CD14-positive monocyte (primary cell): Measurements from ENCODE around the gene PERCC1. TPM values are rescaled to one million over a fixed set of nuclear protein-coding genes. Genes with fewer than 3 reads are reported as not detected.

Experiments used
- DNase-seq, 3 donors: peaks; one replicate each; pipeline ENCODE4 v3.0.0-alpha.2; 2011 to 2022
- H2AFZ ChIP-seq: 2 replicates; pipeline ENCODE4 v1.6.0; 2012; ENCODE audit warnings: mild to moderate bottlenecking, low read depth, low read length, inconsistent platforms; ENCODE audit not compliant: insufficient read depth, poor library complexity, severe bottlenecking
- H3K27ac ChIP-seq, 2 donors: 1 replicate in 1 of 2; 2 replicates in 1 of 2; pipeline ENCODE4 v1.5.1; 2012 to 2013; ENCODE audit warnings: low read length in 2 of 2, control low read depth in 1 of 2, inconsistent platforms in 1 of 2, low read depth in 1 of 2, mild to moderate bottlenecking in 1 of 2
- H3K27me3 ChIP-seq, 2 donors: one replicate each; pipeline versions ENCODE4 v1.6.0 to v1.6.1; 2011 to 2013; ENCODE audit warnings: low read length in 2 of 2; ENCODE audit not compliant: control insufficient read depth in 2 of 2, insufficient read depth in 2 of 2
- H3K36me3 ChIP-seq, 2 donors: replicated peaks in 1 of 2; 1 replicate in 1 of 2; 2 replicates in 1 of 2; pipeline versions ENCODE4 v1.5.1 to v1.6.1; 2012 to 2013; ENCODE audit warnings: low read length in 2 of 2, control low read depth in 1 of 2, inconsistent platforms in 1 of 2, mild to moderate bottlenecking in 1 of 2; ENCODE audit not compliant: insufficient read depth in 2 of 2, control insufficient read depth in 1 of 2
- H3K4me1 ChIP-seq, 2 donors: 1 replicate in 1 of 2; 2 replicates in 1 of 2; pipeline versions ENCODE4 v1.5.1 to v1.6.1; 2012 to 2013; ENCODE audit warnings: low read length in 2 of 2, control low read depth in 1 of 2, inconsistent platforms in 1 of 2, mild to moderate bottlenecking in 1 of 2, moderate library complexity in 1 of 2; ENCODE audit not compliant: insufficient read depth in 2 of 2, control insufficient read depth in 1 of 2
- H3K4me2 ChIP-seq: replicated peaks from 2 replicates; pipeline ENCODE3; 2012; ENCODE audit warnings: low read length, moderate library complexity, mild to moderate bottlenecking; ENCODE audit not compliant: poor library complexity, severe bottlenecking; ENCODE audit errors: extremely low read depth
- H3K4me3 ChIP-seq, 3 experiments: fragments of 200-600 bp in 1 of 3; sonication (generic) in 1 of 3; replicated peaks in 1 of 3; 1 replicate in 2 of 3; 2 replicates in 1 of 3; pipeline ENCODE4 v1.5.1; 2011 to 2013; ENCODE audit warnings: low read length in 3 of 3, mild to moderate bottlenecking in 3 of 3, control low read depth in 2 of 3, low read depth in 2 of 3, inconsistent platforms in 1 of 3, moderate library complexity in 1 of 3
- H3K79me2 ChIP-seq: 2 replicates; pipeline ENCODE4 v1.6.0; 2012; ENCODE audit warnings: mild to moderate bottlenecking, control low read depth, inconsistent platforms, low read length, moderate library complexity; ENCODE audit not compliant: insufficient read depth
- H3K9ac ChIP-seq: 2 replicates; pipeline ENCODE4 v1.6.0; 2017; ENCODE audit warnings: low read length, mild to moderate bottlenecking; ENCODE audit not compliant: insufficient read depth, poor library complexity, severe bottlenecking
- H3K9me3 ChIP-seq, 2 donors: replicated peaks in 1 of 2; 1 replicate in 1 of 2; 2 replicates in 1 of 2; pipeline versions ENCODE4 v1.5.1 to v1.6.1; 2012 to 2013; ENCODE audit warnings: low read length in 2 of 2, control low read depth in 1 of 2; ENCODE audit not compliant: control insufficient read depth in 1 of 2, insufficient read depth in 1 of 2
- H4K20me1 ChIP-seq: 2 replicates; pipeline ENCODE4 v1.6.0; 2012; ENCODE audit warnings: mild to moderate bottlenecking, low read length, control low read depth, moderate library complexity; ENCODE audit not compliant: insufficient read depth
- H3K27ac Mint-ChIP-seq, 7 donors: one replicate each; pipeline ENCODE4 v1.8.0; 2020; ENCODE audit warnings: mild to moderate bottlenecking in 7 of 7, mixed read lengths in 7 of 7, moderate library complexity in 6 of 7, inconsistent platforms in 2 of 7
- H3K27me3 Mint-ChIP-seq, 3 donors: one replicate each; pipeline ENCODE4 v1.8.0; 2021 to 2022; ENCODE audit warnings: low read depth in 3 of 3, mild to moderate bottlenecking in 3 of 3, mixed read lengths in 3 of 3, moderate library complexity in 3 of 3, inconsistent platforms in 1 of 3
- H3K36me3 Mint-ChIP-seq, 2 donors: one replicate each; pipeline ENCODE4 v1.8.0; 2020; ENCODE audit warnings: mixed read lengths in 2 of 2, inconsistent platforms in 1 of 2, mild to moderate bottlenecking in 1 of 2
- H3K4me1 Mint-ChIP-seq: one replicate; pipeline ENCODE4 v1.8.0; 2020; ENCODE audit warnings: mild to moderate bottlenecking, mixed read lengths
- H3K4me3 Mint-ChIP-seq, 2 donors: one replicate each; pipeline ENCODE4 v1.8.0; 2020; ENCODE audit warnings: mild to moderate bottlenecking in 2 of 2, mixed read lengths in 2 of 2, moderate library complexity in 1 of 2
- H3K9me3 Mint-ChIP-seq, 7 donors: one replicate each; pipeline ENCODE4 v1.8.0; 2020 to 2022; ENCODE audit warnings: mixed read lengths in 7 of 7, mild to moderate bottlenecking in 6 of 7, moderate library complexity in 6 of 7, inconsistent platforms in 2 of 7
- WGBS: methylation state at CpG from one replicate; pipeline ENCODE4 v1.1.5; 2013; ENCODE audit warnings: missing lambda C conversion rate; ENCODE audit not compliant: insufficient coverage; 5-methylcytosine and 5-hydroxymethylcytosine counted together
- intact Hi-C, 2 donors: fragments of 100-400 bp; cut with micrococcal nuclease; formaldehyde crosslinking; loops; one replicate each; pipeline versions ENCODE4 v1.15.0 to v1.15.1; 2023
- polyA plus RNA-seq, 3 donors: library from polyadenylated mRNA; depleted of rRNA in 1 of 3; unstranded in 2 of 3; stranded (reverse) in 1 of 3; fragments of 300-500 nt in 2 of 3; fragments of >200 nt in 1 of 3; fragmentation: Illumina TruSeq in 2 of 3; gene quantifications; 1 replicate in 2 of 3; 2 replicates in 1 of 3; pipeline ENCODE4 v1.2.3, GENCODE V29; 2012 to 2021
- TF ChIP-seq, protein P1 (sequence below): fragments of 200-600 bp; IDR thresholded peaks from one replicate; pipeline ENCODE4 v1.8.0; 2022; ENCODE audit warnings: antibody characterized with exemption, mild to moderate bottlenecking

The PERCC1 gene
- polyA plus RNA-seq, 3 donors = not detected

DNA sequence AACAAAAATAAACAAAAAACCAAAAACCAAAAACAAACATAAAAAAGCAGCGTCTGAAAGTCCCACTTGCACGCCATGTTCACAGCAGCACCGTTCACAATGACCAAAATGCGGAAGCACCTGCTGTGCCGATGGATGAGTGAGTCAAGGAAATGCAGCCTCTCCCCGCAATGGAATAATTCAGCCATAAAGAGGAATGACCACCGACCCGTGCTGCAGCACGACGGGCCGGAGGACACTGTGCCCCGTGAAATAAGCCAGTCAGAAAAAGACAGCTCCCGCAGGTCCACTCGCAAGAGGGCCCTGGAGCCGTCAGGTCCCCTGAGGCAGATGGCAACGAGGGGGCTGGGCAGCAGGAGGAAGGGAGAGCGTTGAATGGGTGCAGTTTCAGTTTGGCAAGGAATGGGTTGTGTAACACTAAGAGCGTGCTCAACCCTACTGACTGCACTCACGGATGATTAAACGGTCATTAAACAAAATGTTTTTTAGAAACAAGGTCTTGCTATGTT lies 38.9 kb downstream of the PERCC1 start:
- H3K27ac Mint-ChIP-seq = peak overlapping the region; percentile 95 to 99 (median 98)
- Histone ChIP-seq H3K9me3 (no peaks in the 10 kb centered on the region), H3K27ac (peak overlapping the region; percentile 99), H3K4me2 (peak overlapping the region; percentile 78), H3K4me3 (peak overlapping the region; percentile 41 to 81 (median 56)), H3K4me1 (peaks cover 52 to 74% of the 10 kb centered on the region in 2 donors), H3K36me3 (peaks cover 12 to 19% of the 10 kb centered on the region in 2 donors), H2AFZ (peak overlapping the region; percentile 69), H3K9ac (peak overlapping the region; percentile 82), H3K27me3 (no peaks in the 10 kb centered on the region), H3K79me2 (peaks cover 97% of the 10 kb centered on the region), H4K20me1 (peaks cover 43% of the 10 kb centered on the region)
- peaks cover 0 to 5% (median 0%) of the 10 kb centered on the region in 7 donors for H3K9me3 Mint-ChIP-seq
- DNase-seq = peak; percentile 86 to 93 (median 90)
- peaks cover 62% of the 10 kb centered on the region for H3K4me1 Mint-ChIP-seq
- 4% methylated on average over 16 of the region's 20 CpGs for WGBS
- peaks cover 0 to 8% (median 0%) of the 10 kb centered on the region in 3 donors for H3K27me3 Mint-ChIP-seq
- H3K36me3 Mint-ChIP-seq = peaks cover 5 to 32% of the 10 kb centered on the region in 2 donors
- peak overlapping the region; percentile 88 to 99 for H3K4me3 Mint-ChIP-seq
- TF ChIP-seq, protein P1, sequence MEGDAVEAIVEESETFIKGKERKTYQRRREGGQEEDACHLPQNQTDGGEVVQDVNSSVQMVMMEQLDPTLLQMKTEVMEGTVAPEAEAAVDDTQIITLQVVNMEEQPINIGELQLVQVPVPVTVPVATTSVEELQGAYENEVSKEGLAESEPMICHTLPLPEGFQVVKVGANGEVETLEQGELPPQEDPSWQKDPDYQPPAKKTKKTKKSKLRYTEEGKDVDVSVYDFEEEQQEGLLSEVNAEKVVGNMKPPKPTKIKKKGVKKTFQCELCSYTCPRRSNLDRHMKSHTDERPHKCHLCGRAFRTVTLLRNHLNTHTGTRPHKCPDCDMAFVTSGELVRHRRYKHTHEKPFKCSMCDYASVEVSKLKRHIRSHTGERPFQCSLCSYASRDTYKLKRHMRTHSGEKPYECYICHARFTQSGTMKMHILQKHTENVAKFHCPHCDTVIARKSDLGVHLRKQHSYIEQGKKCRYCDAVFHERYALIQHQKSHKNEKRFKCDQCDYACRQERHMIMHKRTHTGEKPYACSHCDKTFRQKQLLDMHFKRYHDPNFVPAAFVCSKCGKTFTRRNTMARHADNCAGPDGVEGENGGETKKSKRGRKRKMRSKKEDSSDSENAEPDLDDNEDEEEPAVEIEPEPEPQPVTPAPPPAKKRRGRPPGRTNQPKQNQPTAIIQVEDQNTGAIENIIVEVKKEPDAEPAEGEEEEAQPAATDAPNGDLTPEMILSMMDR = no peak
- intact Hi-C loops = loop anchor here (2.0 to 10.0 kb wide), 5 partner anchors 23 to 305 kb away; partner anchors contain the start of genes CRAMP1 (in 2 of the 2), IFT140 (in 2 of the 2), EME2 (in 1 of the 2) and MRPS34 (in 1 of the 2)

DNA sequence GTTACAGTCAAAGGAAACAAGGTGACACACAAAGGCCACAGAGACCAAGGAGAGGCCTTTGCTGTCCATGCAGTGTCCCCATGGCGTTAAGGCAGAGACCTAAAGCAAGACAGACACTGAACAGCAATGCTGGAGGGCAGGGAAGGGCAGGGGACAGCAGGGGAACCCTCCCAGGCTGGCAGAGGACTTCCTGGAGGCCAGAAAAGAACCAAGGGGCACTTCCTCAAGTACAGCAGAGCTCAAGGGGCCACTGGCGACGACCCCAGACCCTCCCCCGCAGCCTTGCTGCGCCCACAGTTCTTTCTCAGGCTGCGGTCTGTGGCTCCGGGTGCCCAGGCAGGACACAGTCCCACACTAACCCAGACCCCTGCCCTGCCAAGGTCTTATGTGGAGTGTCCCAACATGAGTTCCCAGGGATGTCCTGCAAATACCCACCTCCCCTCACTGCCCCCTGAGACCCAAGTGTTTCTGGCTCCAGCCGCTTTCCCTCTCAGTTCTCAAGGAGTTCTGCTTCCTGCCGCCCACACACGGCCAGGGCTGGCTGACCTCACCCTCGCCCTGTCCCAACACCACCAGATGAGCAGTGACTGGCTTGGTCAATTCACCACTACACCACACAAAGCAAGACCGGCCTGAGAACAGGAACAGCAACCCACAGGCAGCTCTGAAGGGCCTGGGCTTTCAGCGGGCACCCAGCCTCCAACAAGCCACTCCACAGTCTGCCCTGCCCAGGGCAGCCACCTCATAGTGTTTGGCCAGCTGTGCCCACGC lies 39.8 kb downstream of the PERCC1 start:
- intact Hi-C loops = loop anchor here (2.0 to 10.0 kb wide), 5 partner anchors 22 to 304 kb away; partner anchors contain the start of genes CRAMP1 (in 2 of the 2), IFT140 (in 2 of the 2), EME2 (in 1 of the 2) and MRPS34 (in 1 of the 2)
- Mint-ChIP-seq H3K36me3 (peaks cover 5 to 27% of the 10 kb centered on the region in 2 donors), H3K4me1 (peaks cover 66% of the 10 kb centered on the region), H3K27ac (peak overlapping the region; percentile 95 to 99 (median 98)), H3K9me3 (peaks cover 0 to 5% (median 3%) of the 10 kb centered on the region in 7 donors), H3K4me3 (peak overlapping the region; percentile 88 to 99), H3K27me3 (peaks cover 0 to 6% (median 0%) of the 10 kb centered on the region in 3 donors)
- H3K79me2 ChIP-seq = peaks cover 98% of the 10 kb centered on the region
- peak overlapping the region; percentile 78 for H3K4me2 ChIP-seq
- H4K20me1 ChIP-seq = peaks cover 33% of the 10 kb centered on the region
- peak overlapping the region; percentile 69 for H2AFZ ChIP-seq
- peak overlapping the region; percentile 41 to 81 (median 56) for H3K4me3 ChIP-seq
- peaks cover 4 to 10% of the 10 kb centered on the region in 2 donors for H3K36me3 ChIP-seq
- H3K27ac ChIP-seq = peak overlapping the region; percentile 99
- H3K9ac ChIP-seq = peak overlapping the region; percentile 82
- no peaks in the 10 kb centered on the region for H3K9me3 ChIP-seq
- 26% methylated on average over 12 of the region's 14 CpGs for WGBS
- H3K27me3 ChIP-seq = no peaks in the 10 kb centered on the region
- H3K4me1 ChIP-seq = peaks cover 57 to 83% of the 10 kb centered on the region in 2 donors
- TF ChIP-seq, protein P1 = no peak
- DNase-seq = peak; percentile 85 to 92 (median 85)
